GM10248 (cell line): ENCODE results near the gene KCNE3.

ENCODE experiments used
- CTCF ChIA-PET: fragments of 300-600 bp; sonication (Branson Sonifier 250); formaldehyde crosslinking; extraction: SDS; loops from one replicate; lab custom pipeline; 2021; ENCODE audit warnings: antibody characterized with exemption; lab: Yijun Ruan, JAX
- POLR2A ChIA-PET: fragments of 350-650 bp; sonication (Branson Sonifier 250); formaldehyde crosslinking; extraction: SDS; loops from one replicate; lab custom pipeline; 2020; ENCODE audit warnings: antibody characterized with exemption; lab: Yijun Ruan, JAX
- DNase-seq: peaks from one replicate; pipeline ENCODE4 v3.0.0; 2012; ENCODE audit errors: extremely low spot score
- CTCF ChIP-seq: IDR thresholded peaks from 2 replicates; pipeline ENCODE4 v1.5.1; 2012; ENCODE audit warnings: mild to moderate bottlenecking, low read depth; ENCODE audit errors: extremely low read depth, missing control alignments, control extremely low read depth

Gene KCNE3

GRCh38 chr11:74480688-74481417, 13.5 kb upstream of the KCNE3 start:
- POLR2A ChIA-PET, result no interaction called here
- no peak for TF ChIP-seq CTCF
- no peak for DNase-seq
- CTCF ChIA-PET, result interaction anchor here (1.0 kb wide), 1 partner anchor 31 kb away, joined by 3 read pairs; no protein-coding TSS in a partner anchor

- no peak for DNase-seq
- ChIA-PET POLR2A (no interaction called here), CTCF (no interaction called here)
- no peak for TF ChIP-seq CTCF
Measured at GRCh38 chr11:74479732-74480123, 12.4 kb upstream of the KCNE3 start.

- ChIA-PET CTCF (interaction anchor here (1.2 kb wide), 1 partner anchor 15 kb away, joined by 3 read pairs; no protein-coding TSS in a partner anchor), POLR2A (no interaction called here)
- DNase-seq, result no peak
- TF ChIP-seq CTCF, result no peak
Measured at GRCh38 chr11:74478877-74479731, 11.8 kb upstream of the KCNE3 start.

- CTCF ChIA-PET, result interaction anchor here (0.7 to 2.7 kb wide), 6 partner anchors 9 to 224 kb away, joined by 3 to 14 read pairs (median 4); no protein-coding TSS in a partner anchor
- POLR2A ChIA-PET, result interaction anchor here (0.6 kb wide), 1 partner anchor 52 kb away, joined by 7 read pairs; no protein-coding TSS in a partner anchor
- no peak for DNase-seq
- TF ChIP-seq CTCF, result no peak
Measured at GRCh38 chr11:74476536-74476935, 9.2 kb upstream of the KCNE3 start.

- DNase-seq, result no peak
- ChIA-PET CTCF (interaction anchor here (1.2 to 2.7 kb wide), 2 partner anchors 20 to 23 kb away, joined by 3 to 14 read pairs; no protein-coding TSS in a partner anchor), POLR2A (no interaction called here)
- TF ChIP-seq CTCF, result no peak
Measured at GRCh38 chr11:74474316-74474715, 7.0 kb upstream of the KCNE3 start.

GRCh38 chr11:74473382-74474173, 6.2 kb upstream of the KCNE3 start:
- DNase-seq, result no peak
- TF ChIP-seq CTCF, result no peak
- ChIA-PET CTCF (interaction anchor here (1.3 to 1.4 kb wide), 2 partner anchors 19 to 21 kb away, joined by 3 to 4 read pairs; no protein-coding TSS in a partner anchor), POLR2A (no interaction called here)
